Stomach (tissue), 4 donors: Measurements from ENCODE around the gene TF.

ENCODE experiments used
- CTCF ChIP-seq, 7 experiments: fragments of 450-650 bp in 4 of 7; fragments of 200-600 bp in 3 of 7; sonication (generic) in 3 of 7; IDR thresholded peaks; one replicate each; pipeline ENCODE4 v1.5.1; 2016 to 2019; ENCODE audit warnings: antibody characterized with exemption in 7 of 7, control low read depth in 2 of 7, mild to moderate bottlenecking in 1 of 7
- POLR2A ChIP-seq, 4 donors: fragments of 450-650 bp; IDR thresholded peaks; one replicate each; pipeline ENCODE4 v1.6.1; 2016; ENCODE audit warnings: antibody characterized with exemption in 4 of 4, control low read depth in 2 of 4, mild to moderate bottlenecking in 1 of 4, moderate library complexity in 1 of 4

DNA sequence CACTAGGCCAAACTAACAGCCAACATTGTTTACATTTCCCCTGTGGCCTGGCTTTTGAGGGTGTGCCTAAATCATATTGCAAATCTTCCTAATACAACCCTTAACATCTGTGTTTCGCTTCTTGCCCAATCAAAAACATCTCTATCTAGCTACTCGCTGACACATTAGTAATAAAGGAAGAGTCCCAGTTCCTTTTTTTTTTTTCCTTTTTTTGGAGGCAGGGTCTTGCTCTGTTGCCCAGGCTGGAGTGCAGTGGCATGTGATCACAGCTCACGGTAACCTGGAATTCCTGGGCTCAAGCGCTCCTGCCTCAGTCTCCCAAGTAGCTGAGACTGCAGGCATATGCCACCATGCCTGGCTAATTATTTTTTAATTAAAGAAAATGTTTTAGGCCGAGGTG is 57.3 kb downstream of the TF start:
- TF ChIP-seq POLR2A (IDR thresholded peaks at IDR 0.05) (no peak), CTCF (IDR thresholded peaks at IDR 0.05) (no peak)
